Glutamatergic neuron (in vitro differentiated cells): ENCODE results near the gene NACAD. TPM values are rescaled to one million over a fixed set of nuclear protein-coding genes. Genes with fewer than 3 reads are reported as not detected.

ENCODE experiments used
- DNase-seq: peaks from one replicate; pipeline ENCODE4 v3.0.0; 2022
- H3K27ac Mint-ChIP-seq: one replicate; pipeline ENCODE4 v1.8.0; 2020; ENCODE audit warnings: mild to moderate bottlenecking, mixed read lengths, inconsistent platforms; ENCODE audit not compliant: unreplicated experiment
- H3K27me3 Mint-ChIP-seq: one replicate; pipeline ENCODE4 v1.8.0; 2020; ENCODE audit warnings: mild to moderate bottlenecking, moderate library complexity, mixed read lengths, inconsistent platforms; ENCODE audit not compliant: unreplicated experiment
- H3K36me3 Mint-ChIP-seq: one replicate; pipeline ENCODE4 v1.8.0; 2020; ENCODE audit warnings: mild to moderate bottlenecking, mixed read lengths, inconsistent platforms; ENCODE audit not compliant: unreplicated experiment
- H3K4me1 Mint-ChIP-seq: one replicate; pipeline ENCODE4 v1.8.0; 2020; ENCODE audit warnings: mild to moderate bottlenecking, low read depth, mixed read lengths, inconsistent platforms; ENCODE audit not compliant: unreplicated experiment
- H3K4me3 Mint-ChIP-seq: one replicate; pipeline ENCODE4 v1.8.0; 2020; ENCODE audit warnings: mild to moderate bottlenecking, mixed read lengths, inconsistent platforms; ENCODE audit not compliant: unreplicated experiment
- H3K9me3 Mint-ChIP-seq: one replicate; pipeline ENCODE4 v1.8.0; 2020; ENCODE audit warnings: mild to moderate bottlenecking, moderate library complexity, mixed read lengths, inconsistent platforms; ENCODE audit not compliant: unreplicated experiment
- CTCF ChIP-seq: fragments of 200-600 bp; sonication (generic); IDR thresholded peaks from one replicate; pipeline ENCODE4 v1.5.0; 2021; ENCODE audit not compliant: partially characterized antibody, unreplicated experiment
- total RNA-seq: library from RNA; stranded (reverse); fragmentation: NEBNext Ultra II Directional; extraction: Animal tissue kit (Norgen Biotek cat#: 25700); gene quantifications from one replicate; pipeline ENCODE4 v1.2.1, GENCODE V29; 2021; ENCODE audit not compliant: unreplicated experiment

Gene NACAD
- total RNA-seq, 1 donor from 2014 or later = 125 TPM

DNA sequence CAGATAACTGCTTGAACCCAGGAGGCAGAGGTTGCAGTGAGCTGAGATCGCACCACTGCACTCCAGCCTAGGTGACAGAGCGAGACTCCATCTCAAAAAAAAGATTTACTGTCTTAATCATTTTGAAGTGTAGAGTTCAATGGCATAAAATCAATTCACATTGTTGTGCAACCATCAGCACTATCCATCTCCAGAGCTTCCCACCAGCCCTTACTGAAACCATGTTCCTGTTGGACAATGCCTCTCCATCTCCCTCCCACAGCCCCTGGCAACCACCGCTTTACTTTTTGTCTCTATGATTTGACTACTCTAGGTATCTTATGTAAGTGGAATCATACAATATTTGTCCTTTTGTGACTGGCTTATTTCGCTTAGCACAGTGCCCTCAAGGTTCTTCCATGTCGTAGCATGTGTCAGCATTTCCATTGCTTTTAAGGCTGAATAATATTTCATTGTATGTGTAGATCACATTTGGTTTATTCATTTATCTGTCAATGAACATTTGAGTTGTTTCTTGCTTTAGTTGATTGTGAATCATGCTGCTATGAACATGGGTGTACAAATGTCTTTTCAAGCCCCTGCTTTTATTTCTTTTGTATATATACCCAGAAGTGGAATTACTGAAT is 33.1 kb downstream of the NACAD start:
- Mint-ChIP-seq H3K27me3 (peaks cover 3% of the 10 kb centered on the region), H3K36me3 (peaks cover 5% of the 10 kb centered on the region), H3K4me3 (no peak overlapping the region), H3K9me3 (peaks cover 2% of the 10 kb centered on the region), H3K27ac (no peak overlapping the region), H3K4me1 (peaks cover 13% of the 10 kb centered on the region)
- DNase-seq = no peak
- TF ChIP-seq CTCF = no peak

- DNase-seq = no peak
- TF ChIP-seq CTCF = no peak
- Mint-ChIP-seq H3K27ac (no peak overlapping the region), H3K36me3 (peaks cover 5% of the 10 kb centered on the region), H3K27me3 (peaks cover 3% of the 10 kb centered on the region), H3K4me3 (no peak overlapping the region), H3K4me1 (peaks cover 14% of the 10 kb centered on the region), H3K9me3 (peaks cover 2% of the 10 kb centered on the region)
These were observed 33.8 kb downstream of the NACAD start for GRCh38 chr7:45055016-45055415.

GRCh38 chr7:45054442-45054841 is 34.3 kb downstream of the NACAD start:
- H3K27me3 Mint-ChIP-seq = peaks cover 3% of the 10 kb centered on the region
- DNase-seq = no peak
- no peak overlapping the region for H3K27ac Mint-ChIP-seq
- H3K9me3 Mint-ChIP-seq = peaks cover 2% of the 10 kb centered on the region
- H3K4me1 Mint-ChIP-seq = peaks cover 16% of the 10 kb centered on the region
- no peak for TF ChIP-seq CTCF
- H3K4me3 Mint-ChIP-seq = no peak overlapping the region
- peaks cover 5% of the 10 kb centered on the region for H3K36me3 Mint-ChIP-seq

DNA sequence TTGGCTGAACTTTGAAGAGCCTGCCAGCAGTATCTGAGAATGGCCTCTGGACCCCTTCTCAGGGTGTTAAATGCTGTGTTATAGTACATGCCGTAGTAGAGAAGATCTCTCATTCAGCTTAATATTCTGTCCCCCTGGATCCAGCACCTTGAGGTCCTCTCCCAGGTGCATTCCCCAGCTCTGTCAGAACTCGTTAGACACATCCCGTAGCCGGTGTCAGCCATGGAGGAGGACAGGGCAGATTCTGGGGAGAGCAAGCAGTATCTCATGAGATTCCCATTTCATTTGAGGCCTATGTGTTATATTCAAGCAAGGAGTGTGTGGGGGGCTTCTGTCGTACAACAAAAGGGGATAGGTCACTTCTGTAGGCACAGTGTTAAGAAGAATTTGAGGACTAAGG is 34.8 kb downstream of the NACAD start:
- Mint-ChIP-seq H3K27ac (peak overlapping the region; percentile 3), H3K36me3 (peaks cover 5% of the 10 kb centered on the region), H3K9me3 (peaks cover 2% of the 10 kb centered on the region), H3K4me1 (peaks cover 16% of the 10 kb centered on the region), H3K4me3 (no peak overlapping the region), H3K27me3 (peaks cover 3% of the 10 kb centered on the region)
- no peak for TF ChIP-seq CTCF
- DNase-seq = no peak

DNA sequence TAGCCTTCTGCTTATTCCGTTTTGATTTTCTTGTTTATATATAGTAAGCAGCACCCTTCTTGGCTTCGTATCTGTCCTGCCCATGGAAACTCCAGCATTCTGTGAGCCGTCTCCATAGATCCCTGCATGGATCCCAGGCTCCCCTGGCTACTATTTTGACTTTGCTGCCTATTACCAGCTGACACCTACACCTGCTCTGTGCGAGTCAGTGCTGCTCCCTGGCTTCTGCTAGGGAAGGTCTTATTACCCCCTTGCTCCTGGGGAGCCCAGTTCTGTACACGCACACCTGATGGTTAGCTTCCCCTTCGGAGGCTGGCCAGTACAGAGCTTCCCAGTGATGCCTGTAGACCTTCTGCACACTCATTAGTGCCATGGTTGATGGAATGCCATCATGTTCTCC is 35.4 kb downstream of the NACAD start:
- DNase-seq = no peak
- no peak for TF ChIP-seq CTCF
- Mint-ChIP-seq H3K9me3 (peaks cover 2% of the 10 kb centered on the region), H3K27me3 (peaks cover 3% of the 10 kb centered on the region), H3K4me1 (peaks cover 15% of the 10 kb centered on the region), H3K36me3 (peaks cover 5% of the 10 kb centered on the region), H3K27ac (peak overlapping the region; percentile 3), H3K4me3 (no peak overlapping the region)
